CD4-positive, alpha-beta T cell treated with Interleukin-4 for 1 hour (primary cell): ENCODE data around the gene TBX20.
"Not testable (repeated sequence)": the region's sequence is repeated elsewhere in the genome, so short reads cannot be mapped to it uniquely, and the experiment has no call there.

Experiments used
- DNase-seq, 2 donors: peaks; one replicate each; pipeline ENCODE4 v3.0.0-alpha.2; 2020 to 2022

TBX20 gene

DNA sequence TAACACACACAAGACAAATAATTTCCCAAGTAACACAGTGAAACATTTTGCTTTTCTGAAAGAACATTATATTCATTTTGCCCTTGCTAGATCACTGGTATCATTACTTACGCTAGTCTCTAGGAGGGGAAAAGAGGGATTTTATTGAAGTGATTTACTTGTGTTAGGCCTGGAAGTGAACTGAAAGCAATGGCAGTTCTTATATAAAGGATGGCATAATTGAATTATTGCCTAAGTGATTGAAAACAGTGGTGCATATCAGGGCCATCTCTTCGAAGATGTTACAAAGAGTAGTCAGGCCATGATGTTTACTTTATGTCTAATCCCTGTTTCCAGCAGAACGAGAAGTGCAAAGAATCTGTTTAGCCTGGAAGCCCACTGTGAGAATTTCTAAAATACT, 38.8 kb downstream of the TBX20 start:
- not testable (repeated sequence) for DNase-seq

DNA sequence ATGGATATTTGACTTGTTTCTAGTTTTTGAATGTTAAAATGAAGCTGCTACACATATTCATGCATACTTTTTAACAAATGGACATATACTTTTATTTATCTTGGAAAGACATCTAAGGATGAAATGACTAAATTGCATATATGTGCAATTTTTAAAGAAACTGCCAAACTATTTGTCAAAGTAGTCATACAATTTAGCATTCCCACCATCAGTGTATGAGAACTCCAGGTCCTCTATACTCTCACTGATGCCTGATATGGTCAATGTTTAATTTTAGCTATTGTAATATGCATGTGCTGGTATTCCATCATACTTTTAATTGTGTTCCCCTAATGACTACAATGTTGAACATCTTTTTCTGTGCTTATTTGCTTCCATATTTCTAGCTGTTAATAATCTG, 47.0 kb downstream of the TBX20 start:
- DNase-seq = not testable (repeated sequence)

DNA sequence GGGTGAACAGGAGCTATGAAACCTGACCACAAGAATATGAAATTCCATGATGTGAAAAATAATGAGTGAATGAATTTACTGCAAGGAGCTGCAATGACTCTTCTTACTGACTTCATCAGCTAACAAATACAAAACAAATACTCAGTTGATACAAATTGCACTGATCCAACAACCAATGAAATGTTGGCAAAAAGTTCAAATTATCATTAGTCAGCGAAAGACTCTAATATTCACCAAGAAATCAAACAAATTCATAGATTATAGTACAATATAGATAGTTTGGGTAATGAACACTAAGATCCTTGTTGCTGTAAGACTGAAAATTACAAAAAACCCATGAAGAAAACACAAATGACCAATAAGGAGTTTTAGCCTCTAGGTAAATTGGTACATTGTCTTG, 49.0 kb downstream of the TBX20 start:
- DNase-seq = not testable (repeated sequence)

DNA sequence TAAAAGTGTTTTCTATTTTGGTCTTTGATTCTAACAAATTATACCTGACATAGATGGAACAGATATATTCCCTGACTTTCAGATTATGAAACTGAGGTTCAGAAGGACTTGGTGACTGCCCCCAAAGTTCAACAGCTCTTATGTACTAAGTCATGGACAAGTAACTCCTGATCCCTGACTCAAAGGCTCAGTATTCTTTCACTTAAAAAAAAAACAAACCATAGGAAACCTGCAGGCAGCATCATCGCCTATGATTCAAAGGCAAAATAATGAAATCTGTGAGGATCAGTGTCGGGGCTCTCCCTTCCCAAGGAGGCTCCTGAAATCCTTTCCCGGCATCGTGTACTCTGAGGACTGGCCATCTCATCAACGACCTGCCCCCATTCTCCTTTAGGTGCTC, 49.9 kb downstream of the TBX20 start:
- DNase-seq = not testable (repeated sequence)

DNA sequence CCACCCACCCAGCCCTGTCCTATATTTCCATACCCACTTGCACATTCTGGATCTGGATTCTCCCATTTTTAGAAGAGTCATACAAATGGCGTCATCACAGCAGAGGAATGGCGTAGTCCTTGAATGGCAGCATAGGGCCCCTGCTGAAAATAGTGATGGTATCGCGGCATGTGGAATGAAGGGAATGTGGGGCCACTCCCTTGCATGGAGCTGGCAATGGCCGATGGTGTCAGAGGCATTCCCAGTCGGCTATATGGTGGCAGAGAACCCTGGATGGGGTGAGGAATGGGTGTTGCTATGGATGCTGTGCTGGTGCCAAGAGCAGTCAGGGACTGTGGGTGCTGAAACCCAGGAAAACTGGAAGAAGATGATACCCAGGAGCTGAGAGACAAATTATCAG, 51.5 kb downstream of the TBX20 start:
- not testable (repeated sequence) for DNase-seq

DNA sequence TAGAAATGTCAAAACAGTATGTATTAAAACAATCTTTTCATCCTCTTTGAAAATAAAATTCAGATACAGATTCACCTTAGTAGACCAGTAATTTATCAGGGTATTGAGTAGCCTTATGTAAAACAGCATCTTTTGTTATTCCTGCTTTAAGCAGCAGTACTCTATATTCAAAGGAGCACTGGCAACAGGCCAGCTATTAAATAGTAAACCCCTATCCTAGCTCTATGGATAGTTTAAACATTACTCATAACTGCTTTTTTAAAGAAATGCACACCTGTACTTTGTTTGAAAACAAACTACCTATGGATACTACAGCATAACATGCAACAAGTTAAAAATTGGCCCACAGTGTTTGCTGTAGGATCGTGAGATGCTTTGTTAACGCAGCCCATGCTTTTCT, 53.7 kb downstream of the TBX20 start:
- DNase-seq = not testable (repeated sequence)

DNA sequence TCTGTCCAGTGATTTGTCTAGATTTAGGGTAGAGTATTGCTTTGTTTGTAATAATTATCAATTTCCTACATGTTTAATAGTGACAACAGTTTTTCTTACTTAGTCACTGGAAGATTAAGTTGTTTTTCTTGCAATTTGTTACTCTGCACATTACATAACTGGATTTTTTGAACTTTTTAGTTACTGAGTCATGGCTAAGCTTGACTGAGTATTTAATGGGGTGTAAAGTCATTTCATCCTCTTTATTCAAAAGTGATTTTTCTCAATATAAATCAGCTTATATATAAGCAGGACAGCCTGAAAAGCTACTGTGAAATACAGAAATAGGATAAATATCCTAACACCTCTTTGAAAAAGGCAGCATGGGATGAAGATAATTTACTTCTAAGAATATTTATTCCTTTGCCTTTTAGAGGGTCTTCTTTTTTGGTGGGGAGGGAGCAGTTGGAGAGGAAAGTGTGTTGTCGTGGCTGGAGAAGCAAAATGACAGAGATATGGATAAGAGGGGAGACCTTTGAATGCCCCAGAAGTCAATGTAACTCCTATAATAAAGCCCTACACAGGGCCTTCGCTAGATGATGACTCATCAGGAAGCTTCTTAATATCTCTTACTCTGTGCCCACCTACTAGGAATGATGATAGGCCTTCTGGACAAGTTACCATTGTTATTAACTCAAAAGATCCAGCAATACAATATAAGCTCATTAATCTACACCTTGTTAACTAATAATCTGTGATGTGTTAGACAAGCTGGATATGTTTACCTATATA, 55.3 kb downstream of the TBX20 start:
- not testable (repeated sequence) for DNase-seq

DNA sequence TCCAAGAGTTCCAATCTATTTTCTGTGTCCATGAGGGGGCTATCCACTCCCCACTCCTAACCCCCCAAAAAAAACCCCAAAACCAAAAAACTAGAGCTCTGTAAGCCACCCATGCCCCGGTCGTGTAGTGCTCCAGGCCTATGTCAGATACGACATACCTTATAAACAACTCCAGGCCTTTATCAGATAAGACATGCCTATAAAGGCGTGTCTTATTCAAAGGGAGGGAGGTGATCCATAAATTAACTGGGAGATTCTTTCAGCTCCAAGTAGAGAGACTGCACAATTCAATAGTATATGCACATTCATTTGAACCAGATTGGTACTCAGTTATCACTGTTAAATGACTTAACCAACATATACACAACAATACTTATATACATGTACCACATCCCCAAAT, 62.3 kb downstream of the TBX20 start:
- DNase-seq = not testable (repeated sequence)

DNA sequence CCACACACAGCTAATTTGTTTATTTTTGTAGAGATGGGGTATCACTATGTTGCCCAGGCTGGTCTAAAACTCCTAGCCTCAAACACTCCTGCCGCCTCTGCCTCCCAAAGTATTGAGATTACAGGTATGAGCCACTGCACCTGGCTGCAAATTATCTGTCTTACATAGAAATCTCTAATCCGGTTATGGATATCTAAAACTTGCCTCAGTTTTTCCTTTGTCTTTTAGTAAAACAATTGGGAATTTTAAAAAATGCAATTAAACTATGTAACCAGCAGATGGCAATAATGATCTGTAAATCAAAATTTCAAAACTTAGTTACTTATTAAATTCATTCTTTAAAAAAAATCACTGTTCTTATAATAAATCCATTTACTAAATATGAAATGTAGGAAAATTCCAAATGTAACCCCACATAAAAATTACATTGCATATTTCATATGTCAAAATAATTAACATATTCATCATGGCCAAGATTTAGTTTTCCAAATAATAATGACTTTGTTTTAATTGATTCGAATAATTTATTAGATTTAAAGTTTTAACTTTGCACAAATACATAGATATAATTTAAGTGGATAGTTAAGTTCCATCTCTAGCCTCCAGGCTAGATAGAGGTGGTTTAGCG, 63.6 kb downstream of the TBX20 start:
- not testable (repeated sequence) for DNase-seq

DNA sequence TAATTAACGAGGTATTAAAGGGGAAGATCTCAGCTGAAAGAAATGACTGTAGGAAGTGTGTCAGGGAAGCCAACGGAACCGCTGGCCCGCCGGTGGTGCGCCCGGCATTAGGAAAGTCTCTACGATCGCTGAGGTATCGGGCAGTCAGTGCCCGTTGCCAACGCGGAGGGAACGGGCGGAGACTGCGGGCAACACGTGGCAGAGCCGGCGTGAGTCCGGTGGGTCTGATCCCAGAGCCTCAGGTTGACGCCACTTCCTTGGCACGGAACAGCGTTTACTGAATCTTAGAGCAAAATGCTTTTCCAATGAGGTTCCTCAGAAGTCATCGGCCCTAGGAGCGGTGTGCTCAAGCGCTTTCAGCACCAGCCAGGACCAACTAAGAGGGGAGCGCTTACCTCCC, 67.1 kb downstream of the TBX20 start:
- not testable (repeated sequence) for DNase-seq

DNA sequence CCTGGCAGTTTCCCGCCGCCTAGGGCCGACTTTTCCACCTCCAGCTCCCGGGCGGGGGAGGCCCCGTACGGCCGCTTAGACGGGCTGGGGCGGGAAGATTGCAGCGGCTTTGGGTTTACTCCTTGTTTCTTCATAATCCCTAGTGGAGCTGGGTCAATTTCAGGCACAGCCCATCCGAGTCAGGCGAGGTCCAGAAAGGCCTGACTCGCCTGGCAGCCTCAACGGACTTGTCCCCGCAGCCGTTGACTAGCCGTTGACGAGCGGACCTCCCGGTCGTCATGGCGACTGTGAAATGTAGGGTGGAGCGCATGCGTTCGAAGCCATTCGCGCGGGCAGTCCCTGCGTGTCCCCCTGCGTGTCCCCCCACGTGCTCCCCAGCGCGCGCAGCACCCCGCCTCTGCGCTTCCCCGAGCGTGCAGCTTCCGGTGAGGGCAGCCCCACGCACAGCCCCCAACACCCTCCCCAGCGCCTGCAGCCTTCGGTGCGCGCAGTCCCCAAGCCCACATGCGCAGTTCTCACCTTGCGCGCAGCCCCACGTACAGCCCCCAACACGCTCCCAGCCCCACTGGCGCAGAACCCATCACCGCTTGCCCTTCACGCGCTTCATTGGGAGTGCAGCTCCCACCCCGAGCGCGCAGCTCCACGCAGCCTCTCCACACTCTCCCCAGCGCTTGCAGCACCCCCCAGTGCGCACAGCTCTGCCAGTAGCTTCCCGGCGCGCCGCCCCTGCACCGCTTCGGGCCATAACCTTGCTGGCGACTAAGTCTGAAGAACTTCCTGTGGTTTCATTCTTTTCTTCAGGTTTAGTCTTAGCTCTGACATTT, 67.8 kb downstream of the TBX20 start:
- no peak for DNase-seq

DNA sequence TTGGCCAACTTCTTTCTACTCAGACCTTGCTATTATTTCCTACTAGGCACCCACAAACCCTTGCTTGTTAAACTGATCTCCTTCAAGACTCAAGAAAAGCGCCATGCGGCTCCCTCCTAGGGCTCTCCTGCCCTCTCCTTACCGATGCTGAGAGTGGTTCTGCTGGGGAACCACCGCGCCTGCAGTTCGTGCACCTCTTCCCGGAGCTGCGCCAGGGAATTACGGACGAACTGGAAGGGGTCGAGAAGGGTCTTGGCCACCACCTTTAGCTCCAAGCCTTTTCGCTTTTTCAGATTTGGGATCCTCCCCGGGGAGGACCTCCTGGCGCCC, 68.4 kb downstream of the TBX20 start:
- DNase-seq = not testable (repeated sequence)

DNA sequence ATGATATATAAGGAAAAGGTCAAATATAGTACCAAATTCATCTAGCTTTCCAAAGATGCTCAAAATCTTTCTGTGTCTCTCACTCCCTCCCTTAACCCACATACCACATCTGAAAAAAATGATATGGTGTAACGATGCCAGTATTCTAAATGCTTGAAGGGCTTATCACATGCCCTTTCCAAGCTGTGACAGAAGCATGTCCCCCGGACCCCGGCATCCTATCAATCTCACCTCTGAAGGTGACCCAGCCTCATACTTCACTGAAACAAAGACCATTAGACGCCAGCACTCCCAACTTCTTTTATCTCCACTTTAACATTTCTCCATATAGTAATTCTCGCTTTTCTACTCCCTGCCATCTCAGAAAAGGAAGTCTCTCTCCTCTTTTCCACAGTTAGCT, 68.9 kb downstream of the TBX20 start:
- not testable (repeated sequence) for DNase-seq

DNA sequence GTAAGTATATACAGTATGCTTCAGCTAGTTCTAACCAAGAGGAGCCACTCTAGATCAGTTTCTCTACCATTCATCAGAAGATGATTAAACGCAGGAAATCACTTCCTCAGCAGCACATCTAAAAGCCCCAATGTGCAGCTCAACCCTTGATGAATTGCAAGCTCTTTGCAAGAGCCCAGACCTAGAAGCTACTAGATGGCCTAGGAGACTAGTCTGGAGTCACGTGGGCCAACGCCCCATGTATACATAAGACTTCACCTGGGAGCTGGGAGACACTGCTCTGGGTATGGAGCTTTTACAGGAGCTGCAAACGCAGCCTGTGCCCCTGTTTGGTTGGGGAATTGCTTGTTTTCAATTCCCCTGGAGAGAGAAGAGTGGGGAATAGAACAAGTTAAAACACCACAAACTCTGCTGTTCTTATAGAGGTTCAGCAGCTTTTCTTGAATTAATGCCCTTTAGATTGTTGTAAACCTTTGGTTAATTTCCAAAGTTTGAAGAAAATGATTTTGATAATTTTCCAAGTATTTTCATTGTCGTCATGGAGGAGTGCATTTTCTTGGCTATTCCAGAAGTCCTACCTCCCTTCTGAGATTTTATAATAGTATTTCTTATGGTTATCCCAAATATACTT, 69.9 kb downstream of the TBX20 start:
- not testable (repeated sequence) for DNase-seq

DNA sequence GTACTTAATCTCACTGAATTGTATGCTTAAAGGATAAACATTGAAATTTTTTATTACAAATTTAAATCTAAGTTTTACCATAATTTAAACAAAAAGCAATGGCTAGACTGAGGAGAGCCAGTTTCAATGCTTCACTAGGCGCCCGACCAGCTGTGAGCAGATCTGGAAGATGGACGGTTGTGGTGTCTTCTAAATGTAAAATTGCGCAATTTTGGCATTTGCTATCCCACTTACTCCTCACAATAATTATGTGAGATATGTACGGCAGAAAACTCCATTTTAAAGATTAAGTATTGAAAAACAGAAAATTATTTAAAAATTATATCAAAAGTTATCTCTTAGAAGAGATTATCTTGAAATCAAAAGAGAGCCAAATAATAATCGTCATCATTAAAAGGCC, 73.2 kb downstream of the TBX20 start:
- DNase-seq = not testable (repeated sequence)

DNA sequence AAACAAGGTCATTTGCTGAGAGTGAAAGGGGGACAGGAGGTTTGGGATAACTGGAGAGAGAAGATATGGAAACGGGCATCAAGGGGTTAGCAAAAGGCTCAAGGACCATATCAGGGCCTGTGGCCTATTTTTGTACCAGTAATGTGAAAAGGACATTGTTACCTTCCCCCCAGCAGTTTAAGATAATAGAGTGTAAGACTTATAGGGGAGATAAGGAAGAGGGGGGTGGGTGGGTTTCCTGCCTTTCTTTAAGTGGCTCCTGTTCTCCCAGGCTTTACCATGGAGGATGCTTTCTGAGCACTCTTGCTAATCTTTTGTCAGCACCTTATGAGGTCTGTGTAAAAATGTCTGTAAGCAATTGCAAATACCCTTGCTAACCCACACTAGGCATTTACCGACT, 80.7 kb downstream of the TBX20 start:
- DNase-seq = not testable (repeated sequence)

DNA sequence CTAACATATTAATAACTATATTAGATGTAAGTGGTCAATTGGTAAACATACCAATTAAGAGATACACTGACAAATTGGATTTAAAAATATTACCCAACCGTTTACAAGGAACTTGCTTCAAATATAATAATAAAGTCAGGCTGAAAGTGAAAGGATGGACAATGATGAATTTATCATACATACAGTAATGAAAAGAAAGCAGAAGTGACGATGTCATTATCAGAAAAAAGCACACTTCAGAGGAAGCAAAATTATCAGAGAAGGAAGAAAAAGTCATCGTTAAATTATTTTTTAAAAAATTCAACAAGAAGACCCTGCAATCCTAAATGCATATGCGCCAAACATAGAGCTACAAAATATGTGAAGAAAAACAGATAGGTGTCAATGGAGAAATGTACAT, 81.8 kb downstream of the TBX20 start:
- DNase-seq = not testable (repeated sequence)

DNA sequence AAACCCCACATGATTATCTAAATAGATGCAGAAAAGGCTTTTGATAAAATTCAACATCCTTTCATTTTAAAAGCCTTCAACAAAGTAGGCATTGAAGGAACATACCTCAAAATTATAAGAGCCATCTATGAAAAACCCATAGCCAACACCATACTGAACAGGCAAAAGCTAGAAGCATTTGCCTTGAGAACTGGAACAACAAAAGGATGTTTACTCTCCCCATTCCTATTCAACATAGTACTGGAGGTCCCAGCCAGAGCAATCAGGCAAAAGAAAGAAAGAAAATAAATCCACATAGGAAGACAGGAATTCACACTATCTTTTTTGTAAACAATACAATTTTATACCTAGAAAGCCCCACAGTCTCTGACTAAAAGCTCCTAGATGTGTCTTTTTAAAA, 86.2 kb downstream of the TBX20 start:
- DNase-seq = not testable (repeated sequence)

DNA sequence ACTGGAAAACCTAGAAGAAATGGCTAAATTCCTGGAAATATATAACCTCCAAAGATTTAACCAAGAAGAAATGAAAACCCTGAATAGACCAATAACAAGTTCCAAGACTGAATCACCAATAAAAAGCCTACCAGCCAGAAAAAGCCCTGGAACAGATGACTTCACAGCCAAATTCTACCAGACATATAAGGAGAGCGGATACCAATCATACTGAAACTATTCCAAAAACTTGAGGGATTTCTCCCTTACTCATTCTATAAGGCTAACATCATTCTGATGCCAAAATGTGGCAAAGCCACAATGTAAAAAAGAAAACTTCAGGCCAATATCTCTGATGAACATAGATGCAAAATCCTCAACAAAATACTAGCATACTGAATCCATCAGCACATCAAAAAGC, 86.7 kb downstream of the TBX20 start:
- DNase-seq = not testable (repeated sequence)

DNA sequence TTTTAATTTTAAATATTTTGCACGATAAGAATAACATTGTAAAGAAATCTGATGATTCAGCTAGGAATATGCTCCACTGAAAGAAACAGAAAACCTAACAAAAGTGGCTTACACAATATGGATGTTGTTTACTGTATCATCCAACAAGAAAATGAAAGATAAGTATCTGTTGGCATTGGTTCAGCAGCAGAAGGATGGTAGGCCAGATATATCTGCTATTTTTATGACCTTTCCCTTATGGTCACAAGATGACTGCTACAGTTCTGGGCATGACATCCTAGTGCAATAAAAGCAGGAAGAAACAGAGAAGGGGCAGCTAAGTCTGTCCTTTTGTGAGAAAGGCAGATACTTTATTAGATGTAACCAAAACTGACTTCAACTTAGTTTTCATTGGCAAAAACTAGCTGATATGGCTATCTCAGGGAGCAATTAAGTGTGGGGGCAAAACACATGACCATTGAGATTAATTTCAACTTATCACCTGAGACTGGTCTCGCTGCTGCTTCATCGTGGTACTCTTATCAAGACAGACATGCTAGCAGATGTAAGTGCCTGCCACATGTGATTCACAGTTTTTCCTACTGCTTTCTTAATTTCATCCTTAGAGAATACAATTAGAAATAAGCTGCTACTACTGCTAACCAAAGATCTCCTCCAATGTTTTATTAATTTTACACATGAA, 92.7 kb downstream of the TBX20 start:
- not testable (repeated sequence) for DNase-seq
